ENCODE measurements around the gene PLAAT2.
"Not testable (repeated sequence)": the region's sequence is repeated elsewhere in the genome, so short reads cannot be mapped to it uniquely, and the experiment has no call there.

Gene PLAAT2

DNA sequence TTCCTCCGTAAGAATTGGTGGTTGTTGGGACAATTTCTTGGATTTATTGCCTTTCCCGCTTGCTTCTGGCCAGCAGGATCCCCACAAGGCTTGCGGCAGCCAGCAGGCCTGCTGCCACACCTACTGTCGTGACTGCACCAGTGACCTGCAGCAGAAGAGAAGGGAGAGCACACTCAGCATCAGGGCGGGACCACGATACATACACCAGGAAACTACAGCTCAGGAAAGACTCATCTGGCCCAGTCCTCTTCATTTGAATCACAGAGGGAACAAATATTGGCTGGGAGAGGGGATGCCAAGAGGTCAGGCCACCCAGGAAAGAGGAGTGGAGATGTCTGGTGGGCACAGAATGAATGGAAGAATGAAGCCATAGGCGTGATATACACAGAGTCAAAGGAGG, 10.3 kb downstream of the PLAAT2 start:
- no peak for DNase-seq (ENCODE audit: insufficient read length, low spot score)
- TF ChIP-seq, protein P1, sequence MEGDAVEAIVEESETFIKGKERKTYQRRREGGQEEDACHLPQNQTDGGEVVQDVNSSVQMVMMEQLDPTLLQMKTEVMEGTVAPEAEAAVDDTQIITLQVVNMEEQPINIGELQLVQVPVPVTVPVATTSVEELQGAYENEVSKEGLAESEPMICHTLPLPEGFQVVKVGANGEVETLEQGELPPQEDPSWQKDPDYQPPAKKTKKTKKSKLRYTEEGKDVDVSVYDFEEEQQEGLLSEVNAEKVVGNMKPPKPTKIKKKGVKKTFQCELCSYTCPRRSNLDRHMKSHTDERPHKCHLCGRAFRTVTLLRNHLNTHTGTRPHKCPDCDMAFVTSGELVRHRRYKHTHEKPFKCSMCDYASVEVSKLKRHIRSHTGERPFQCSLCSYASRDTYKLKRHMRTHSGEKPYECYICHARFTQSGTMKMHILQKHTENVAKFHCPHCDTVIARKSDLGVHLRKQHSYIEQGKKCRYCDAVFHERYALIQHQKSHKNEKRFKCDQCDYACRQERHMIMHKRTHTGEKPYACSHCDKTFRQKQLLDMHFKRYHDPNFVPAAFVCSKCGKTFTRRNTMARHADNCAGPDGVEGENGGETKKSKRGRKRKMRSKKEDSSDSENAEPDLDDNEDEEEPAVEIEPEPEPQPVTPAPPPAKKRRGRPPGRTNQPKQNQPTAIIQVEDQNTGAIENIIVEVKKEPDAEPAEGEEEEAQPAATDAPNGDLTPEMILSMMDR (IDR thresholded peaks at IDR 0.05; ENCODE audit: insufficient read depth, missing control alignments): no peak
- no peak for FAIRE-seq

DNA sequence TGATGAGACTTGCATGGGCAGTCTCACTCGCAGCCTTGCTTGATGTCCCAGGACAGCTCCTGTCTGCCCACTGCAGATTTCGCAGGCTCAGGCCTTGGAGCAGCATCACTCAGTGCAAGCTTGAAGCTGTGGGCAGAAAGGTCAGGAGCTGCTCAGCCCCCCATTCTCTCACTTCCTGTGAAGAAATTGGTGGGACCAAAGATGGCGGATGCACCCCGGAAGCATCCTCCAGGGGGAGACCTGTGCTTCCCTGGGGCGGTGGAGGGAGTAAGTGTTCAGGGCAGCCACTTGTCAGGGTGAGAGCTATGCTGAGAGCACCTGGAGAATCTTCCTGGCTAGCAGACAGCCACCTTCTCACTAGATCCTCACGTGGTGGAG, 11.3 kb downstream of the PLAAT2 start:
- DNase-seq (ENCODE audit: insufficient read length, low spot score): no peak
- no peak for FAIRE-seq

DNA sequence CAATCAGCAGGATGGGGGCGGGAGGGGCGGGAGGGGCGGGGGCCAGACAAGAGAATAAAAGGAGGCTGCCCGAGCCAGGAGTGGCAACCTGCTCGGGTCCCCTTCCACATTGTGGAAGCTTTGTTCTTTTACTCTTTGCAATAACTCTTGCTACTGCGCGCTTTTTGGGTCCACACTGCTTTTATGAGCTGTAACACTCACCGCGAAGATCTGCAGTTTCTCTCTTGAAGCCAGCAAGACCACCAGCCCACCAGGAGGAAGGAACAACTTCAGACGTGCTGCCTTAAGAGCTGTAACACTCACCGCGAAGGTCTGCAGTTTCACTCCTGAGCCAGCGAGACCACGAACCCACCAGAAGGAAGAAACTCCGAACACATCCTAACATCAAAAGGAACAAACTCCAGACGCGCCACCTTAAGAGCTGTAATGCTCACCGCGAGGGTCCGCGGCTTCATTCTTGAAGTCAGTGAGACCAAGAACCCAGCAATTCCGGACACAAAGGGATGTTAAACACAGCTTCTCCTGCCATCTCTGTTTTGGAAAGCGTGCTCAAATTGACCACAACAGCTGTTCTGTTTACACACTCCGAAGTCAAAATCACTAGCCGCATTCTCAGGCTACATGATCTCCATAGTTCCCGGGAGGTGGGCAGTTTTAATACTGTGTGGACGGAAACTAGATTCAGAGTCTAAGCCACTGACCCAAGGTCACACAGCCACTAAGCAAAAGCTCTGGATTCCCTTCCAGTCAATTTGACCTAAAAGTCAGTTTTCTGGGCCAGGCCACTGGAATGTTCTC, 11.9 kb downstream of the PLAAT2 start:
- FAIRE-seq (no peak), DNase-seq (ENCODE audit: insufficient read length, low spot score) (no peak)

More for the DNA sequence above, 11.3 kb downstream of the PLAAT2 start:
- TF ChIP-seq, protein P1 (IDR thresholded peaks at IDR 0.05; ENCODE audit: insufficient read depth, missing control alignments): no peak

DNA sequence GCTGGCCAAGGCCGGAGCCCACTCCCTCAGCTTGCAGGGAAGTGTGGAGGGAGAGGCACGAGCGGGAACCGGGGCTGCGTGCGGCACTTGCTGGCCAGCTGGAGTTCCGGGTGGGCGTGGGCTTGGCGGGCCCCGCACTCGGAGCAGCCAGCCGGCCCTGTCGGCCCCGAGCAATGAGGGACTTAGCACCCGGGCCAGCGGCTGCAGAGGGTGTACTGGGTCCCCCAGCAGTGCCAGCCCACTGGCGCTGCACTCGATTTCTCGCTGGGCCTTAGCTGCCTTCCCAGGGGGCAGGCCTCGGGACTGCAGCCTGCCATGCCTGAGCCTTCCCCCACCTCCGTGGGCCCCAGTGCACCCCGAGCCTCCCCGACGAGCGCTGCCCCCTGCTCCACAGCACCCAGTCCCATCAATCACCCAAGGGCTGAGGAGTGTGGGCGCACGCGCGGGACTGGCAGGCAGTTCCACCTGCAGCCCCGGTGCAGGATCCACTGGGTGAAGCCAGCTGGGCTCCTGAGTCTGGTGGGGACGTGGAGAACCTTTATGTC, 13.0 kb downstream of the PLAAT2 start:
- FAIRE-seq; DNase-seq (ENCODE audit: insufficient read length, low spot score): not testable (repeated sequence)

More for the DNA sequence above, 11.9 kb downstream of the PLAAT2 start:
- TF ChIP-seq, protein P1 (IDR thresholded peaks at IDR 0.05; ENCODE audit: insufficient read depth, missing control alignments): no peak

DNA sequence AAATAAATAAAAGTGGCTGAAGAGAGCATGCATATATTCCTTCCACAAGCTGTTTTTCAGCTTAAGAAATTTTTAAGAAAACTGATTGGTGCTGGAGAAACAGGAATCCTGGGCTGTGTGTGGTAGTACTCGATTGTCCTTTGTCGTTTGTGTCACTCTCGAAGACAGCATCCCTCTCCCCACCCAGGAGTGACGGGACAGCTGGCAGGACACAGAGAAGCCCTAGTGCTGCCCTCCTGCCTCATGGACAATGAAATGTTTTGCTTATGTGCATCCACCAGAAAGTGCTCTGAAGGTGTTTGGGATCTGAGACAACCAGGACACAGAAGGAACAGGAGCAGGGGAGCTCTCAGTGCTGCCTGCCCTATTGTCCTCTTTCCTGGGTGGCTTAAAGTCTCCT, 13.8 kb downstream of the PLAAT2 start:
- DNase-seq (ENCODE audit: insufficient read length, low spot score) (no peak), FAIRE-seq (no peak)
- TF ChIP-seq, protein P1 (IDR thresholded peaks at IDR 0.05; ENCODE audit: insufficient read depth, missing control alignments): no peak

DNA sequence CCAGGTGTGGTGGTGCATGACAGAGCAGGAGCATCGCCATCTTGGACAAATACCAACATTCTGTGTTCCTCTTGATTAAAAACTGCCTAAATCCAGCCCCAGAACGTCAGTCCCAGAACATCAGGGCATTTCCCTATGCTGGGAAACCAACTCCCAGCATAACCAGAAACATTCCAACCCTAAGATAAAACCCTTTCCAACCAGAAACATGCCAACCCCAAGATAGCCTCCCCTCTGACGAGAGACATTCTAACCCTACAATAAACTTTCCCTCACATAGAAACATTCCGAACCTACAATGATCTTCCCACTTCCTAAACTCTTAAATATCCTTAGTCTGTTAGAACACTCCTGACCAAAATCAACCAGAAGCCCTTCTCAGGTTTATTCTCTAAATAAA, 15.0 kb downstream of the PLAAT2 start:
- TF ChIP-seq, protein P1 (IDR thresholded peaks at IDR 0.05; ENCODE audit: insufficient read depth, missing control alignments): no peak
- FAIRE-seq: no peak
- no peak for DNase-seq (ENCODE audit: insufficient read length, low spot score)

DNA sequence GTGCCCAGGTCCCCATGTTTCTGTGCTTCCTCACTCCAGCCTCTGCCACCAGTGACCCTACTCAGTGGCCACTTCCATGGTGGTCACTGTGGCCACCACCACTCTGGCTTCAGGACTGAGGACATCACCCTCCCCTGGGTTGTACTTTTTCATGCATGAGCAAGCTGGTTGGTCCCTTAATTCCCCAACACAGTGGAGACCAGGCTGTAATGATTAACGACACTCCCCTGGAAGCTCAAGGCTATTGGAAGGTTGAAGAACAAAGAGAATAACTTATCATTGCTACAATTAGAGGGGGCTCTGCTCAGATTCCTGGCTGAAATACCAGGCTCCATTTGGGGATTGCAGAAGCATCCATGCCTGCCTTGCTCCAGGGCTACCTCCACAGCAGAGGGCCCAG, 16.1 kb downstream of the PLAAT2 start:
- TF ChIP-seq, protein P1 (IDR thresholded peaks at IDR 0.05; ENCODE audit: insufficient read depth, missing control alignments): no peak
- DNase-seq (ENCODE audit: insufficient read length, low spot score): no peak
- no peak for FAIRE-seq

Data from D721Med (cell line).